Astrocyte (in vitro differentiated cells and primary cell): Measurements from ENCODE around the gene CASKIN1. TPM values are rescaled to one million over a fixed set of nuclear protein-coding genes. Genes with fewer than 3 reads are reported as not detected.
A peak's percentile ranks its signal among the peaks of the same experiment; 100 is the strongest.

Experiments used
- DNase-seq: peaks from one replicate; pipeline ENCODE4 v3.0.0-alpha.2; 2010; ENCODE audit warnings: low read depth
- FAIRE-seq: peaks from 2 replicates; lab custom pipeline; 2011; peaks lifted over from hg19 to GRCh38; lab: Jason Lieb, UNC
- H2AFZ ChIP-seq: 2 replicates; pipeline ENCODE4 v1.6.0; 2012; ENCODE audit warnings: low read depth, low read length, inconsistent platforms
- H3K27ac ChIP-seq: 2 replicates; pipeline ENCODE4 v1.5.1; 2011; ENCODE audit warnings: low read depth, low read length, inconsistent platforms
- H3K27me3 ChIP-seq: 2 replicates; pipeline ENCODE4 v1.6.0; 2011; ENCODE audit warnings: low read length, inconsistent platforms; ENCODE audit not compliant: insufficient read depth
- H3K36me3 ChIP-seq: 2 replicates; pipeline ENCODE4 v1.5.1; 2011; ENCODE audit warnings: low read length, inconsistent platforms; ENCODE audit not compliant: insufficient read depth
- H3K4me1 ChIP-seq: 2 replicates; pipeline ENCODE4 v1.5.1; 2011; ENCODE audit warnings: low read length, inconsistent platforms; ENCODE audit not compliant: insufficient read depth
- H3K4me2 ChIP-seq: 2 replicates; pipeline ENCODE4 v1.6.0; 2012; ENCODE audit warnings: low read length, inconsistent platforms
- H3K4me3 ChIP-seq: 2 replicates; pipeline ENCODE4 v1.5.1; 2011; ENCODE audit warnings: low read depth, mild to moderate bottlenecking, low read length, inconsistent platforms; ENCODE audit not compliant: insufficient read depth
- H3K79me2 ChIP-seq: 2 replicates; pipeline ENCODE4 v1.6.0; 2012; ENCODE audit warnings: mild to moderate bottlenecking, low read length, inconsistent platforms; ENCODE audit not compliant: insufficient read depth
- H3K9ac ChIP-seq: 2 replicates; pipeline ENCODE4 v1.6.0; 2012; ENCODE audit warnings: mild to moderate bottlenecking, low read length, inconsistent platforms
- H3K9me3 ChIP-seq: 2 replicates; pipeline ENCODE4 v1.5.1; 2012; ENCODE audit warnings: low read depth, mild to moderate bottlenecking, low read length, inconsistent platforms; ENCODE audit not compliant: insufficient read depth
- H4K20me1 ChIP-seq: 2 replicates; pipeline ENCODE4 v1.6.0; 2012; ENCODE audit warnings: low read length, inconsistent platforms; ENCODE audit not compliant: insufficient read depth
- H3K27ac Mint-ChIP-seq: one replicate; pipeline ENCODE4 v1.8.0; 2021; ENCODE audit warnings: mild to moderate bottlenecking, mixed read lengths; ENCODE audit not compliant: unreplicated experiment
- H3K27me3 Mint-ChIP-seq: one replicate; pipeline ENCODE4 v1.8.0; 2021; ENCODE audit warnings: low read depth, mixed read lengths; ENCODE audit not compliant: unreplicated experiment
- H3K36me3 Mint-ChIP-seq: one replicate; pipeline ENCODE4 v1.8.0; 2021; ENCODE audit warnings: low read depth, mixed read lengths; ENCODE audit not compliant: unreplicated experiment
- H3K4me1 Mint-ChIP-seq: one replicate; pipeline ENCODE4 v1.8.0; 2021; ENCODE audit warnings: low read depth, mixed read lengths; ENCODE audit not compliant: unreplicated experiment
- H3K4me3 Mint-ChIP-seq: one replicate; pipeline ENCODE4 v1.8.0; 2021; ENCODE audit warnings: mild to moderate bottlenecking, moderate library complexity, mixed read lengths; ENCODE audit not compliant: unreplicated experiment
- H3K9me3 Mint-ChIP-seq: one replicate; pipeline ENCODE4 v1.8.0; 2021; ENCODE audit warnings: mild to moderate bottlenecking, mixed read lengths; ENCODE audit not compliant: unreplicated experiment
- CTCF ChIP-seq: IDR thresholded peaks from 2 replicates; pipeline ENCODE4 v1.5.1; 2011; ENCODE audit warnings: low read depth, mild to moderate bottlenecking, inconsistent platforms, low read length, moderate library complexity; ENCODE audit not compliant: insufficient read depth
- EZH2 ChIP-seq: IDR thresholded peaks from 2 replicates; pipeline ENCODE4 v1.6.1; 2012; ENCODE audit warnings: mild to moderate bottlenecking, low read length, inconsistent platforms; ENCODE audit not compliant: insufficient read depth
- total RNA-seq: library from RNA; stranded (reverse); gene quantifications from 2 replicates; pipeline ENCODE4 v1.2.1, GENCODE V29; 2021

Gene CASKIN1
- total RNA-seq, 1 donor from 2014 or later = 0.66 TPM

- no peak overlapping the region for H3K9ac ChIP-seq
- H3K36me3 Mint-ChIP-seq = no peaks in the 10 kb centered on the region
- no peaks in the 10 kb centered on the region for H3K36me3 ChIP-seq
- H3K4me1 Mint-ChIP-seq = no peaks in the 10 kb centered on the region
- no peak overlapping the region for H3K27ac ChIP-seq
- H3K27me3 Mint-ChIP-seq = peaks cover 45% of the 10 kb centered on the region
- H3K4me3 ChIP-seq = no peak overlapping the region
- H3K9me3 Mint-ChIP-seq = peaks cover 7% of the 10 kb centered on the region
- no peak overlapping the region for H3K27ac Mint-ChIP-seq
- DNase-seq = no peak
- H2AFZ ChIP-seq = no peak overlapping the region
- TF ChIP-seq EZH2 (no peak), CTCF (no peak)
- no peak for FAIRE-seq
- H3K79me2 ChIP-seq = no peaks in the 10 kb centered on the region
- no peaks in the 10 kb centered on the region for H3K9me3 ChIP-seq
- peaks cover 11% of the 10 kb centered on the region for H4K20me1 ChIP-seq
- no peaks in the 10 kb centered on the region for H3K4me1 ChIP-seq
- H3K4me2 ChIP-seq = no peak overlapping the region
- peaks cover 26% of the 10 kb centered on the region for H3K27me3 ChIP-seq
- peak overlapping the region; percentile 55 for H3K4me3 Mint-ChIP-seq
Observed at GRCh38 chr16:2197765-2198164, 1.4 kb upstream of the CASKIN1 start.

GRCh38 chr16:2196981-2197511, 641 bp upstream of the CASKIN1 start:
- TF ChIP-seq EZH2 (peak; percentile 80), CTCF (no peak)
- peaks cover 4% of the 10 kb centered on the region for H3K9me3 Mint-ChIP-seq
- H3K36me3 ChIP-seq = no peaks in the 10 kb centered on the region
- FAIRE-seq (no peak), DNase-seq (no peak)
- H3K36me3 Mint-ChIP-seq = peaks cover 3% of the 10 kb centered on the region
- H3K9ac ChIP-seq = no peak overlapping the region
- peak overlapping the region; percentile 45 for H3K4me3 Mint-ChIP-seq
- no peak overlapping the region for H2AFZ ChIP-seq
- no peak overlapping the region for H3K27ac Mint-ChIP-seq
- no peaks in the 10 kb centered on the region for H3K79me2 ChIP-seq
- peaks cover 26% of the 10 kb centered on the region for H3K27me3 ChIP-seq
- peaks cover 47% of the 10 kb centered on the region for H3K27me3 Mint-ChIP-seq
- peak overlapping the region; percentile 59 for H3K4me2 ChIP-seq
- no peaks in the 10 kb centered on the region for H3K4me1 ChIP-seq
- no peaks in the 10 kb centered on the region for H3K9me3 ChIP-seq
- H3K27ac ChIP-seq = no peak overlapping the region
- H4K20me1 ChIP-seq = peaks cover 11% of the 10 kb centered on the region
- H3K4me1 Mint-ChIP-seq = no peaks in the 10 kb centered on the region
- H3K4me3 ChIP-seq = no peak overlapping the region
